Measurements from ENCODE around the gene SGPP2. TPM values are rescaled to one million over a fixed set of nuclear protein-coding genes. Genes with fewer than 3 reads are reported as not detected.

Gene SGPP2
- total RNA-seq, 1 donor from 2014 or later = 2.3 TPM

- no peak for DNase-seq
- Histone ChIP-seq H3K4me3 (no peak overlapping the region), H3K27ac (replicated peaks) (no peak overlapping the region), H3K4me1 (no peaks in the 10 kb centered on the region), H3K27me3 (ENCODE audit: low read depth) (no peaks in the 10 kb centered on the region), H3K9me3 (replicated peaks) (peaks cover 7% of the 10 kb centered on the region), H3K36me3 (no peaks in the 10 kb centered on the region)
- TF ChIP-seq, protein P1, sequence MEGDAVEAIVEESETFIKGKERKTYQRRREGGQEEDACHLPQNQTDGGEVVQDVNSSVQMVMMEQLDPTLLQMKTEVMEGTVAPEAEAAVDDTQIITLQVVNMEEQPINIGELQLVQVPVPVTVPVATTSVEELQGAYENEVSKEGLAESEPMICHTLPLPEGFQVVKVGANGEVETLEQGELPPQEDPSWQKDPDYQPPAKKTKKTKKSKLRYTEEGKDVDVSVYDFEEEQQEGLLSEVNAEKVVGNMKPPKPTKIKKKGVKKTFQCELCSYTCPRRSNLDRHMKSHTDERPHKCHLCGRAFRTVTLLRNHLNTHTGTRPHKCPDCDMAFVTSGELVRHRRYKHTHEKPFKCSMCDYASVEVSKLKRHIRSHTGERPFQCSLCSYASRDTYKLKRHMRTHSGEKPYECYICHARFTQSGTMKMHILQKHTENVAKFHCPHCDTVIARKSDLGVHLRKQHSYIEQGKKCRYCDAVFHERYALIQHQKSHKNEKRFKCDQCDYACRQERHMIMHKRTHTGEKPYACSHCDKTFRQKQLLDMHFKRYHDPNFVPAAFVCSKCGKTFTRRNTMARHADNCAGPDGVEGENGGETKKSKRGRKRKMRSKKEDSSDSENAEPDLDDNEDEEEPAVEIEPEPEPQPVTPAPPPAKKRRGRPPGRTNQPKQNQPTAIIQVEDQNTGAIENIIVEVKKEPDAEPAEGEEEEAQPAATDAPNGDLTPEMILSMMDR (IDR thresholded peaks at IDR 0.05; ENCODE audit: borderline replicate concordance) = no peak
- intact Hi-C loops (cut with micrococcal nuclease) = no loop called here
These were observed 32.5 kb upstream of the SGPP2 start for GRCh38 chr2:222391743-222392285.

DNA sequence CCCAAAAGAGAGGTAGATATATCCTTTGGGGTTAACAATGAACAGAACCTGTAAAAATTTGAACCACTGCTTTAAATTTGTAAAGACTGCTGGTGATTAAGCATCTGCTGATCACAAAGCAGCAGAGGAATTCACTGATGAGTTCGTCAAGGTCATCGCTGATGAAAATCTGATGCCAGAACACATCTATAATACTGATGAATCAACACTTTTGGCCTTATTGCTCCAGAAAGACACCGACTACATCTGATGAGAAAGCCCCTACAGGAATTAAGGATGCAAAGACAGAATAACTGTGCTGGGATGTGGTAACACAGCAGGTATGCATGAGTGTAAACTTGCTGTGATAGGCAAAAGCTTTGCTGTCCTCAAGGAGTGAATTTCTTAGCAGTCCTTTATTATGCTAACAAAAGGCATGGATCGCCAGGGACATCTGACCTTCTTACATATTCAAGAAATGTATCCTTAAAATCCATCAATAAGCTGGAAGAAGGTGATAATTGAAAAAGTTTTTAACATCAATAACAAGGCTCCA, 30.5 kb upstream of the SGPP2 start:
- peaks cover 12% of the 10 kb centered on the region for H3K4me1 ChIP-seq
- no peaks in the 10 kb centered on the region for H3K36me3 ChIP-seq
- DNase-seq = no peak
- intact Hi-C loops (cut with micrococcal nuclease) = no loop called here
- no peak overlapping the region for H3K27ac ChIP-seq (replicated peaks)
- H3K4me3 ChIP-seq = no peak overlapping the region
- H3K9me3 ChIP-seq (replicated peaks) = peaks cover 7% of the 10 kb centered on the region
- TF ChIP-seq, protein P1 (IDR thresholded peaks at IDR 0.05; ENCODE audit: borderline replicate concordance) = no peak
- no peaks in the 10 kb centered on the region for H3K27me3 ChIP-seq (ENCODE audit: low read depth)

- DNase-seq = no peak
- Histone ChIP-seq H3K27me3 (ENCODE audit: low read depth) (no peaks in the 10 kb centered on the region), H3K36me3 (no peaks in the 10 kb centered on the region), H3K4me1 (peaks cover 17% of the 10 kb centered on the region), H3K27ac (replicated peaks) (peak overlapping the region; percentile 81), H3K9me3 (replicated peaks) (peaks cover 7% of the 10 kb centered on the region), H3K4me3 (peak overlapping the region; percentile 31)
- intact Hi-C loops (cut with micrococcal nuclease) = no loop called here
- TF ChIP-seq, protein P1 (IDR thresholded peaks at IDR 0.05; ENCODE audit: borderline replicate concordance) = no peak
These were observed 25.9 kb upstream of the SGPP2 start for GRCh38 chr2:222398446-222398885.

GRCh38 chr2:222399038-222399783, 25.1 kb upstream of the SGPP2 start:
- no peak for DNase-seq
- TF ChIP-seq, protein P1 (IDR thresholded peaks at IDR 0.05; ENCODE audit: borderline replicate concordance) = no peak

GRCh38 chr2:222404151-222404905, 20.0 kb upstream of the SGPP2 start:
- Histone ChIP-seq H3K36me3 (no peaks in the 10 kb centered on the region), H3K9me3 (replicated peaks) (no peaks in the 10 kb centered on the region), H3K27me3 (ENCODE audit: low read depth) (no peaks in the 10 kb centered on the region), H3K4me3 (no peak overlapping the region), H3K27ac (replicated peaks) (no peak overlapping the region), H3K4me1 (peaks cover 5% of the 10 kb centered on the region)
- DNase-seq = peak; percentile 14
- TF ChIP-seq, protein P1 (IDR thresholded peaks at IDR 0.05; ENCODE audit: borderline replicate concordance) = no peak
- intact Hi-C loops (cut with micrococcal nuclease) = no loop called here

More at GRCh38 chr2:222399038-222399783, 25.1 kb upstream of the SGPP2 start:
- peaks cover 17% of the 10 kb centered on the region for H3K4me1 ChIP-seq
- peaks cover 7% of the 10 kb centered on the region for H3K9me3 ChIP-seq (replicated peaks)
- H3K4me3 ChIP-seq = peak overlapping the region; percentile 31
- H3K27ac ChIP-seq (replicated peaks) = peak overlapping the region; percentile 81
- intact Hi-C loops (cut with micrococcal nuclease) = no loop called here
- no peaks in the 10 kb centered on the region for H3K27me3 ChIP-seq (ENCODE audit: low read depth)
- H3K36me3 ChIP-seq = no peaks in the 10 kb centered on the region
